SK-N-SH (cell line): ENCODE results near the gene SMARCC1.

Source experiments
- CTCF ChIP-seq: fragments of 200-600 bp; sonication (generic); IDR thresholded peaks from 2 replicates; pipeline ENCODE4 v1.6.1; 2017; ENCODE audit warnings: antibody characterized with exemption, mild to moderate bottlenecking, moderate library complexity
- EP300 ChIP-seq, 2 experiments: IDR thresholded peaks; 2 replicates each; pipeline versions ENCODE4 v1.4.0 to v1.6.1; 2012; ENCODE audit warnings: borderline replicate concordance in 1 of 2, low read depth in 1 of 2, low read length in 1 of 2
- NFIC ChIP-seq: IDR thresholded peaks from 2 replicates; pipeline ENCODE4 v1.4.0; 2012; ENCODE audit warnings: borderline replicate concordance
- YY1 ChIP-seq: IDR thresholded peaks from 2 replicates; pipeline ENCODE4 v1.4.0; 2012; ENCODE audit warnings: low read depth, mild to moderate bottlenecking

- no peak for TF ChIP-seq CTCF
- no peak for TF ChIP-seq YY1
- TF ChIP-seq NFIC = no peak
- TF ChIP-seq EP300 (IDR thresholded peaks at IDR 0.05; ENCODE audit: borderline replicate concordance in 1 of 2, low read depth in 1 of 2, low read length in 1 of 2) = no peak
These were observed 11.0 kb upstream of the SMARCC1 start for GRCh38 chr3:47792699-47793098.
